NCI-H1417 (cell line): ENCODE data around the gene ARHGDIB.

Experiments
- DNase-seq, 3 experiments: peaks; one replicate each; lab custom pipeline; 2025; lab: John Stamatoyannopoulos, UW

Gene ARHGDIB

GRCh38 chr12:14982991-14983390 is 21.6 kb upstream of the ARHGDIB start:
- DNase-seq = no peak

- DNase-seq = no peak
Measured at GRCh38 chr12:14982562-14982961, 21.2 kb upstream of the ARHGDIB start.

GRCh38 chr12:14981049-14981448 is 19.6 kb upstream of the ARHGDIB start:
- no peak for DNase-seq

- no peak for DNase-seq
Measured at GRCh38 chr12:14979468-14979867, 18.1 kb upstream of the ARHGDIB start.

- DNase-seq = no peak
Measured at GRCh38 chr12:14976658-14977057, 15.3 kb upstream of the ARHGDIB start.

GRCh38 chr12:14975457-14975856 is 14.1 kb upstream of the ARHGDIB start:
- DNase-seq = no peak

- no peak for DNase-seq
Measured at GRCh38 chr12:14974633-14975032, 13.2 kb upstream of the ARHGDIB start.

- DNase-seq = no peak
Measured at GRCh38 chr12:14972816-14973215, 11.4 kb upstream of the ARHGDIB start, which contains the start of gene PDE6H. PDE6H (plus strand) TSS chr12:14973042; CDS start chr12:14978013, 4,971 bp downstream.

- DNase-seq = no peak
Measured at GRCh38 chr12:14970473-14970872, 9.1 kb upstream of the ARHGDIB start.

- no peak for DNase-seq
Measured at GRCh38 chr12:14968478-14968877, 7.1 kb upstream of the ARHGDIB start.

GRCh38 chr12:14965221-14965620 is 3.8 kb upstream of the ARHGDIB start:
- no peak for DNase-seq

- DNase-seq = no peak
Measured at GRCh38 chr12:14964406-14964805, 3.0 kb upstream of the ARHGDIB start.

GRCh38 chr12:14963520-14963919 is 2.1 kb upstream of the ARHGDIB start:
- DNase-seq = no peak

- no peak for DNase-seq
Measured at GRCh38 chr12:14962797-14963196, 1.4 kb upstream of the ARHGDIB start.

- no peak for DNase-seq
Measured at GRCh38 chr12:14962153-14962539, 745 bp upstream of the ARHGDIB start.

GRCh38 chr12:14960548-14961465 is 594 bp downstream of the ARHGDIB start:
- no peak for DNase-seq

GRCh38 chr12:14959916-14960496 is 1.4 kb downstream of the ARHGDIB start:
- no peak for DNase-seq

GRCh38 chr12:14959463-14959862 is 1.9 kb downstream of the ARHGDIB start:
- DNase-seq = no peak

- DNase-seq = no peak
Measured at GRCh38 chr12:14959126-14959440, 2.3 kb downstream of the ARHGDIB start.

GRCh38 chr12:14958361-14959125 is 2.9 kb downstream of the ARHGDIB start:
- DNase-seq = no peak

GRCh38 chr12:14957551-14958168 is 3.7 kb downstream of the ARHGDIB start:
- DNase-seq = no peak

- no peak for DNase-seq
Measured at GRCh38 chr12:14956905-14957304, 4.5 kb downstream of the ARHGDIB start.
